ENCODE measurements around the gene TSPEAR.

GRCh38 chr21:44656868-44657267 is 54.5 kb downstream of the TSPEAR start:
- TF ChIP-seq CTCF (conservative IDR thresholded peaks at IDR 0.05 in 1 of 2, IDR thresholded peaks at IDR 0.05 in 1 of 2; ENCODE audit: low read depth in 1 of 2, low read length in 2 of 2) (no peak), EZH2 (IDR thresholded peaks at IDR 0.05; ENCODE audit: low read length, missing control alignments) (no peak)

All from fibroblast of lung (primary cell).